Trophoblast cell (in vitro differentiated cells and primary cell): ENCODE measurements around the gene GBF1.

Experiments
- DNase-seq, 2 donors: peaks; one replicate each; pipeline ENCODE4 v3.0.0-alpha.2; 2016
- H2AFZ ChIP-seq: 2 replicates; pipeline ENCODE4 v1.6.1; 2013; ENCODE audit warnings: low read length, moderate library complexity, mild to moderate bottlenecking; ENCODE audit not compliant: insufficient read depth, poor library complexity
- H2AK5ac ChIP-seq: 2 replicates; pipeline ENCODE4 v1.6.1; 2013; ENCODE audit warnings: mild to moderate bottlenecking, low read length
- H2BK120ac ChIP-seq: 2 replicates; pipeline ENCODE4 v1.6.1; 2013; ENCODE audit warnings: low read length, mild to moderate bottlenecking, moderate library complexity; ENCODE audit not compliant: insufficient read depth, poor library complexity
- H2BK12ac ChIP-seq: 2 replicates; pipeline ENCODE4 v1.6.1; 2013; ENCODE audit warnings: mild to moderate bottlenecking, low read length, moderate library complexity
- H2BK5ac ChIP-seq: 2 replicates; pipeline ENCODE4 v1.6.1; 2013; ENCODE audit warnings: low read length, low read depth, moderate library complexity, mild to moderate bottlenecking; ENCODE audit not compliant: poor library complexity
- H3K14ac ChIP-seq: 2 replicates; pipeline ENCODE4 v1.6.1; 2013; ENCODE audit warnings: mild to moderate bottlenecking, low read length
- H3K18ac ChIP-seq: 2 replicates; pipeline ENCODE4 v1.6.1; 2013; ENCODE audit warnings: mild to moderate bottlenecking, low read length
- H3K23ac ChIP-seq: 2 replicates; pipeline ENCODE4 v1.6.1; 2013; ENCODE audit warnings: low read length
- H3K27ac ChIP-seq: 2 replicates; pipeline ENCODE4 v1.5.1; 2013; ENCODE audit warnings: low read depth, mild to moderate bottlenecking, inconsistent platforms, low read length, moderate library complexity
- H3K27me3 ChIP-seq: 2 replicates; pipeline ENCODE4 v1.6.1; 2013; ENCODE audit warnings: inconsistent platforms, mild to moderate bottlenecking, low read length, moderate library complexity; ENCODE audit not compliant: insufficient read depth
- H3K36me3 ChIP-seq, 2 experiments: 1 replicate in 1 of 2; 2 replicates in 1 of 2; pipeline ENCODE4 v1.6.1; 2013; ENCODE audit warnings: low read length in 2 of 2, mild to moderate bottlenecking in 2 of 2, moderate library complexity in 1 of 2; ENCODE audit not compliant: insufficient read depth in 2 of 2, control insufficient read depth in 1 of 2
- H3K4ac ChIP-seq: 2 replicates; pipeline ENCODE4 v1.6.1; 2013; ENCODE audit warnings: low read depth, mild to moderate bottlenecking, low read length, moderate library complexity
- H3K4me1 ChIP-seq, 2 experiments: 1 replicate in 1 of 2; 2 replicates in 1 of 2; pipeline ENCODE4 v1.6.1; 2013; ENCODE audit warnings: low read length in 2 of 2, mild to moderate bottlenecking in 2 of 2, moderate library complexity in 1 of 2; ENCODE audit not compliant: insufficient read depth in 2 of 2, control insufficient read depth in 1 of 2
- H3K4me2 ChIP-seq: 2 replicates; pipeline ENCODE4 v1.6.1; 2013; ENCODE audit warnings: inconsistent platforms, mild to moderate bottlenecking, low read length, moderate library complexity
- H3K4me3 ChIP-seq: 2 replicates; pipeline ENCODE4 v1.5.1; 2013; ENCODE audit warnings: mild to moderate bottlenecking, low read depth, low read length, inconsistent platforms
- H3K79me1 ChIP-seq: one replicate; pipeline ENCODE4 v1.6.1; 2013; ENCODE audit warnings: low read length
- H3K79me2 ChIP-seq: 2 replicates; pipeline ENCODE4 v1.6.1; 2013; ENCODE audit warnings: low read length, mild to moderate bottlenecking; ENCODE audit not compliant: control insufficient read depth, insufficient read depth, poor library complexity
- H3K9ac ChIP-seq: 2 replicates; pipeline ENCODE4 v1.6.1; 2013; ENCODE audit warnings: mild to moderate bottlenecking, low read length
- H3K9me3 ChIP-seq: 2 replicates; pipeline ENCODE4 v1.6.1; 2013; ENCODE audit warnings: low read depth, mild to moderate bottlenecking, control low read depth, inconsistent platforms, low read length; ENCODE audit not compliant: insufficient read depth
- H4K12ac ChIP-seq: 2 replicates; pipeline ENCODE4 v1.6.1; 2013; ENCODE audit warnings: low read depth, mild to moderate bottlenecking, low read length, moderate library complexity
- H4K8ac ChIP-seq: 2 replicates; pipeline ENCODE4 v1.6.1; 2013; ENCODE audit warnings: low read depth, mild to moderate bottlenecking, low read length, moderate library complexity
- H4K91ac ChIP-seq: one replicate; pipeline ENCODE4 v1.6.1; 2013; ENCODE audit warnings: low read depth, mild to moderate bottlenecking, low read length, moderate library complexity
- WGBS: extraction: QIAGEN DNeasy Blood & Tissue Kit; methylation state at CpG from one replicate; pipeline ENCODE4 v1.1.7; 2013; ENCODE audit warnings: missing lambda C conversion rate; ENCODE audit not compliant: insufficient read length, insufficient coverage; ENCODE audit errors: extremely low coverage; 5-methylcytosine and 5-hydroxymethylcytosine counted together

GBF1 gene

GRCh38 chr10:102398172-102399020 is 153.1 kb downstream of the GBF1 start:
- Histone ChIP-seq H2BK120ac (no peak overlapping the region), H3K36me3 (peaks cover 29 to 30% of the 10 kb centered on the region in 2 experiments), H2BK5ac (no peak overlapping the region), H3K9me3 (peaks cover 3% of the 10 kb centered on the region), H2AFZ (no peak overlapping the region), H2BK12ac (no peak overlapping the region), H3K4me3 (no peak overlapping the region), H4K91ac (no peak overlapping the region), H3K18ac (no peak overlapping the region), H2AK5ac (no peak overlapping the region), H3K27me3 (no peaks in the 10 kb centered on the region), H3K79me1 (peaks cover 25% of the 10 kb centered on the region), H3K23ac (no peak overlapping the region), H3K4me1 (peaks cover 36 to 37% of the 10 kb centered on the region in 2 experiments), H3K4ac (no peak overlapping the region), H4K12ac (no peak overlapping the region), H4K8ac (no peak overlapping the region), H3K79me2 (peaks cover 8% of the 10 kb centered on the region), H3K27ac (no peak overlapping the region), H3K9ac (no peak overlapping the region), H3K14ac (no peak overlapping the region), H3K4me2 (no peak overlapping the region)
- WGBS = no CpG with 5 or more reads among the region's 21 CpGs
- DNase-seq = no peak

GRCh38 chr10:102399217-102400021 is 154.1 kb downstream of the GBF1 start:
- Histone ChIP-seq H2BK5ac (peak overlapping the region; percentile 51), H2AK5ac (peak overlapping the region; percentile 38), H2AFZ (peak overlapping the region; percentile 70), H3K4me3 (peak overlapping the region; percentile 69), H3K79me2 (peaks cover 8% of the 10 kb centered on the region), H2BK12ac (peak overlapping the region; percentile 80), H4K12ac (peak overlapping the region; percentile 39), H3K18ac (peak overlapping the region; percentile 54), H4K8ac (peak overlapping the region; percentile 30), H3K9me3 (peaks cover 3% of the 10 kb centered on the region), H3K4me1 (peaks cover 36 to 37% of the 10 kb centered on the region in 2 experiments), H3K14ac (peak overlapping the region; percentile 41), H2BK120ac (peak overlapping the region; percentile 25), H3K36me3 (peaks cover 29 to 30% of the 10 kb centered on the region in 2 experiments), H3K23ac (no peak overlapping the region), H3K79me1 (peaks cover 23% of the 10 kb centered on the region), H3K4me2 (peak overlapping the region; percentile 82), H3K27ac (peak overlapping the region; percentile 38), H3K27me3 (no peaks in the 10 kb centered on the region), H4K91ac (peak overlapping the region; percentile 63), H3K9ac (peak overlapping the region; percentile 62), H3K4ac (peak overlapping the region; percentile 10)
- peak; percentile 85 to 93 for DNase-seq
- no CpG with 5 or more reads among the region's 72 CpGs for WGBS

- DNase-seq = no peak
- no peak overlapping the region for H2BK5ac ChIP-seq
- WGBS = no CpG with 5 or more reads among the region's 17 CpGs
- peak overlapping the region; percentile 30 for H4K8ac ChIP-seq
- no peak overlapping the region for H3K4me2 ChIP-seq
- H3K18ac ChIP-seq = peak overlapping the region; percentile 43
- no peak overlapping the region for H3K9ac ChIP-seq
- peak overlapping the region; percentile 41 for H3K14ac ChIP-seq
- no peak overlapping the region for H3K23ac ChIP-seq
- H2BK12ac ChIP-seq = peak overlapping the region; percentile 80
- no peak overlapping the region for H2BK120ac ChIP-seq
- peak overlapping the region; percentile 3 for H3K4ac ChIP-seq
- H3K4me1 ChIP-seq = peaks cover 33 to 34% of the 10 kb centered on the region in 2 experiments
- peak overlapping the region; percentile 19 for H2AFZ ChIP-seq
- peak overlapping the region; percentile 38 for H2AK5ac ChIP-seq
- H3K36me3 ChIP-seq = peaks cover 29 to 30% of the 10 kb centered on the region in 2 experiments
- H3K4me3 ChIP-seq = no peak overlapping the region
- peaks cover 8% of the 10 kb centered on the region for H3K79me2 ChIP-seq
- H3K27ac ChIP-seq = no peak overlapping the region
- H4K91ac ChIP-seq = peak overlapping the region; percentile 53
- peak overlapping the region; percentile 22 for H4K12ac ChIP-seq
- H3K79me1 ChIP-seq = peaks cover 22% of the 10 kb centered on the region
- H3K27me3 ChIP-seq = no peaks in the 10 kb centered on the region
- peaks cover 3% of the 10 kb centered on the region for H3K9me3 ChIP-seq
Measured at GRCh38 chr10:102400076-102400475, 154.7 kb downstream of the GBF1 start.

- Histone ChIP-seq H3K23ac (no peak overlapping the region), H3K4me1 (peaks cover 33 to 34% of the 10 kb centered on the region in 2 experiments), H3K79me1 (peaks cover 19% of the 10 kb centered on the region), H3K4ac (no peak overlapping the region), H3K4me2 (no peak overlapping the region), H3K4me3 (no peak overlapping the region), H4K12ac (no peak overlapping the region), H3K36me3 (peaks cover 29 to 30% of the 10 kb centered on the region in 2 experiments), H2AK5ac (peak overlapping the region; percentile 40), H2BK5ac (no peak overlapping the region), H3K79me2 (peaks cover 5% of the 10 kb centered on the region), H2AFZ (no peak overlapping the region), H4K91ac (peak overlapping the region; percentile 53), H3K9ac (no peak overlapping the region), H3K27ac (no peak overlapping the region), H3K18ac (peak overlapping the region; percentile 22), H3K14ac (peak overlapping the region; percentile 10), H2BK12ac (peak overlapping the region; percentile 93), H3K9me3 (peaks cover 3% of the 10 kb centered on the region), H2BK120ac (peak overlapping the region; percentile 78), H3K27me3 (no peaks in the 10 kb centered on the region), H4K8ac (no peak overlapping the region)
- WGBS = no CpG with 5 or more reads among the region's 22 CpGs
- DNase-seq = no peak
Measured at GRCh38 chr10:102400598-102401341, 155.4 kb downstream of the GBF1 start.
